ENCODE data around the gene CYSLTR2. TPM values are rescaled to one million over a fixed set of nuclear protein-coding genes. Genes with fewer than 3 reads are reported as not detected.

The CYSLTR2 gene
- total and polyA plus RNA-seq, 2 donors (not counting 1 experiment from before 2014, with no cell fraction given) = 0.09 TPM; not detected in 1

GRCh38 chr13:48636550-48636949, 17.2 kb upstream of the CYSLTR2 start:
- Histone ChIP-seq H2AFZ (ENCODE audit: insufficient read depth, low read depth, low read length, poor library complexity, severe bottlenecking) (no peak overlapping the region), H3K9me3 (ENCODE audit: control extremely low read depth in 1 of 3, control insufficient read depth in 2 of 3, insufficient read depth in 1 of 3, low read length in 2 of 3) (peaks cover 6 to 30% (median 24%) of the 10 kb centered on the region in 3 donors), H3K27me3 (replicated peaks in 1 of 4; ENCODE audit: control extremely low read depth in 1 of 4, control insufficient read depth in 3 of 4, insufficient read depth in 4 of 4, low read length in 3 of 4) (peaks cover 0 to 16% (median 0%) of the 10 kb centered on the region in 4 experiments), H3K79me2 (ENCODE audit: control insufficient read depth, insufficient read depth, low read length) (no peaks in the 10 kb centered on the region), H3K9ac (ENCODE audit: low read length) (no peak overlapping the region), H3K36me3 (replicated peaks in 1 of 2; ENCODE audit: control extremely low read depth in 1 of 2, control insufficient read depth in 1 of 2, extremely low read depth in 1 of 2, insufficient read depth in 2 of 2, low read length in 1 of 2) (no peaks in the 10 kb centered on the region), H4K20me1 (ENCODE audit: control insufficient read depth, insufficient read depth, low read length, poor library complexity, severe bottlenecking) (no peaks in the 10 kb centered on the region), H3K4me2 (replicated peaks; ENCODE audit: low read depth, low read length, poor library complexity, severe bottlenecking) (no peak overlapping the region), H3K4me1 (ENCODE audit: control insufficient read depth in 2 of 2, insufficient read depth in 2 of 2, low read length in 2 of 2) (no peaks in the 10 kb centered on the region), H3K27ac (ENCODE audit: low read length in 2 of 2) (no peak overlapping the region), H3K4me3 (ENCODE audit: control extremely low read depth in 1 of 5, extremely low read depth in 1 of 5, insufficient read depth in 1 of 5, low read depth in 2 of 5, low read length in 4 of 5) (no peak overlapping the region)
- DNase-seq (no peak), ATAC-seq (ENCODE audit: low read depth) (no peak)
- intact Hi-C loops (cut with micrococcal nuclease) = no loop called here
- no peak overlapping the region for H3K27ac Mint-ChIP-seq
- H3K4me3 Mint-ChIP-seq = no peak overlapping the region
- ChIA-PET CTCF (interaction anchor here (0.7 to 1.2 kb wide), 2 partner anchors 11 to 508 kb away, joined by 3 to 6 read pairs; no protein-coding TSS in a partner anchor), POLR2A (no interaction called here)
- no peaks in the 10 kb centered on the region for H3K4me1 Mint-ChIP-seq
- no peak for TF ChIP-seq CTCF (IDR thresholded peaks at IDR 0.05)
- no peak for TF ChIP-seq EZH2 (IDR thresholded peaks at IDR 0.05; ENCODE audit: borderline replicate concordance, insufficient read depth, low read depth, low read length, poor library complexity, severe bottlenecking)
- peaks cover 29% of the 10 kb centered on the region for H3K27me3 Mint-ChIP-seq
- peaks cover 19% of the 10 kb centered on the region for H3K9me3 Mint-ChIP-seq (ENCODE audit: insufficient read depth)

- peaks cover 27% of the 10 kb centered on the region for H3K27me3 Mint-ChIP-seq
- no peak overlapping the region for H3K4me2 ChIP-seq (replicated peaks; ENCODE audit: low read depth, low read length, poor library complexity, severe bottlenecking)
- H3K4me1 ChIP-seq (ENCODE audit: control insufficient read depth in 2 of 2, insufficient read depth in 2 of 2, low read length in 2 of 2) = no peaks in the 10 kb centered on the region
- no peak overlapping the region for H3K4me3 Mint-ChIP-seq
- H3K4me1 Mint-ChIP-seq = no peaks in the 10 kb centered on the region
- ChIA-PET CTCF (interaction anchor here (1.2 kb wide), 1 partner anchor 10 kb away, joined by 3 read pairs; no protein-coding TSS in a partner anchor), POLR2A (no interaction called here)
- H3K4me3 ChIP-seq (ENCODE audit: control extremely low read depth in 1 of 5, extremely low read depth in 1 of 5, insufficient read depth in 1 of 5, low read depth in 2 of 5, low read length in 4 of 5) = no peak overlapping the region
- TF ChIP-seq EZH2 (IDR thresholded peaks at IDR 0.05; ENCODE audit: borderline replicate concordance, insufficient read depth, low read depth, low read length, poor library complexity, severe bottlenecking) (no peak), CTCF (IDR thresholded peaks at IDR 0.05) (no peak)
- no peak overlapping the region for H3K27ac Mint-ChIP-seq
- no peak overlapping the region for H3K27ac ChIP-seq (ENCODE audit: low read length in 2 of 2)
- H3K9ac ChIP-seq (ENCODE audit: low read length) = no peak overlapping the region
- 0% methylated on average over 1 of the region's 2 CpGs for WGBS (ENCODE audit: insufficient coverage)
- no peaks in the 10 kb centered on the region for H3K79me2 ChIP-seq (ENCODE audit: control insufficient read depth, insufficient read depth, low read length)
- no peaks in the 10 kb centered on the region for H3K36me3 ChIP-seq (replicated peaks in 1 of 2; ENCODE audit: control extremely low read depth in 1 of 2, control insufficient read depth in 1 of 2, extremely low read depth in 1 of 2, insufficient read depth in 2 of 2, low read length in 1 of 2)
- DNase-seq (no peak), ATAC-seq (ENCODE audit: low read depth) (no peak)
- no peaks in the 10 kb centered on the region for H4K20me1 ChIP-seq (ENCODE audit: control insufficient read depth, insufficient read depth, low read length, poor library complexity, severe bottlenecking)
- peaks cover 0 to 16% (median 0%) of the 10 kb centered on the region in 4 experiments for H3K27me3 ChIP-seq (replicated peaks in 1 of 4; ENCODE audit: control extremely low read depth in 1 of 4, control insufficient read depth in 3 of 4, insufficient read depth in 4 of 4, low read length in 3 of 4)
- no peak overlapping the region for H2AFZ ChIP-seq (ENCODE audit: insufficient read depth, low read depth, low read length, poor library complexity, severe bottlenecking)
- H3K9me3 Mint-ChIP-seq (ENCODE audit: insufficient read depth) = peaks cover 19% of the 10 kb centered on the region
- peaks cover 6 to 30% (median 24%) of the 10 kb centered on the region in 3 donors for H3K9me3 ChIP-seq (ENCODE audit: control extremely low read depth in 1 of 3, control insufficient read depth in 2 of 3, insufficient read depth in 1 of 3, low read length in 2 of 3)
- intact Hi-C loops (cut with micrococcal nuclease) = no loop called here
Measured at GRCh38 chr13:48637601-48638000, 16.1 kb upstream of the CYSLTR2 start.

All from B cell (primary cell).